Retinal pigment epithelial cell (primary cell): Measurements from ENCODE around the gene MME.

Experiments
- DNase-seq: peaks from one replicate; pipeline ENCODE4 v3.0.0-alpha.2; 2010; ENCODE audit warnings: low read depth
- H3K4me3 ChIP-seq: 2 replicates; pipeline ENCODE4 v1.5.1; 2011; ENCODE audit warnings: mild to moderate bottlenecking, low read length, control low read depth, moderate library complexity
- TF ChIP-seq, protein P1 (sequence below): conservative IDR thresholded peaks from 2 replicates; pipeline ENCODE4 v1.5.1; 2011; ENCODE audit warnings: low read depth, low read length, control low read depth, inconsistent platforms

MME gene

DNA sequence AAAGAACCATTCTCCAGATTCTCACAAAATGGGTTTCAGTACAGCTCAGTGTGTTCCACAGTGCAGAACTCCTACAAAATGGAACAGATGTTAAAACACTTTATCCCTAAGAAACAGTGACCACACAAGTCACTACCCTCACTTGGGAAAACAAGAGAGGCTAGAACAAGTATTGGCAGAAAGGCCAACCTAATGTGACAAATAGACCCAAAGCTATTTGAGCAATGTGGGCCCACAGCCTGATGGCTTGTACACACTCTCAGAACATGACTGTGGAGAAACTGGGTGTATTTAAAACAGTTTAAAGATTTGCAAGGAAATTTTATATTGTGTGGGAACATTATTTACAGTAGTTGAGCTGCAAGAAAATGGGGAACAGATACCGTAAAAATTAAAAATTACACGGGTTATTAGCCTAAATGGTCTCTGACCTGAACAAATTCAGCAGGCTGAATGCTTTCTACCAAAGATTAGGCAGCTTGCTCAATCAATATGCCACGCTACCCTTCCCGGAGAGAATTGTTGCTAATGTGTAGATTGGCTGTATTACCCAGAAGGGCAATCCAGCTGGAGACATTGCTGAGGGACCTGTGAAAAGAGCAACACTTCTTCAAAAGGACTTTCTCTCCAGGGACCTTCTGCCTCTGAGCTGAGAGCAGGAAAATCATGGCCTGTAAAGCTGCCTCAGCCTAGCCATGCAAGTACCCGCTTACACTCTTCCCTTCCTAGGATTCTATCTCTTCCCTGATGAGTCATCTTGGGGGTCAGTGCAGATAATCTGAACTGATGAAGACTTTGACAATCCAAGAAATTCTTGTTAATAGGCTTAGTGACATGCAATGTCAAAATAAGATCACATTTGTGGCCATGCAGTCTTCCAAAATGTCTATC lies 116.3 kb downstream of the MME start:
- no peak for DNase-seq
- TF ChIP-seq, protein P1, sequence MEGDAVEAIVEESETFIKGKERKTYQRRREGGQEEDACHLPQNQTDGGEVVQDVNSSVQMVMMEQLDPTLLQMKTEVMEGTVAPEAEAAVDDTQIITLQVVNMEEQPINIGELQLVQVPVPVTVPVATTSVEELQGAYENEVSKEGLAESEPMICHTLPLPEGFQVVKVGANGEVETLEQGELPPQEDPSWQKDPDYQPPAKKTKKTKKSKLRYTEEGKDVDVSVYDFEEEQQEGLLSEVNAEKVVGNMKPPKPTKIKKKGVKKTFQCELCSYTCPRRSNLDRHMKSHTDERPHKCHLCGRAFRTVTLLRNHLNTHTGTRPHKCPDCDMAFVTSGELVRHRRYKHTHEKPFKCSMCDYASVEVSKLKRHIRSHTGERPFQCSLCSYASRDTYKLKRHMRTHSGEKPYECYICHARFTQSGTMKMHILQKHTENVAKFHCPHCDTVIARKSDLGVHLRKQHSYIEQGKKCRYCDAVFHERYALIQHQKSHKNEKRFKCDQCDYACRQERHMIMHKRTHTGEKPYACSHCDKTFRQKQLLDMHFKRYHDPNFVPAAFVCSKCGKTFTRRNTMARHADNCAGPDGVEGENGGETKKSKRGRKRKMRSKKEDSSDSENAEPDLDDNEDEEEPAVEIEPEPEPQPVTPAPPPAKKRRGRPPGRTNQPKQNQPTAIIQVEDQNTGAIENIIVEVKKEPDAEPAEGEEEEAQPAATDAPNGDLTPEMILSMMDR: no peak
- no peak overlapping the region for H3K4me3 ChIP-seq

DNA sequence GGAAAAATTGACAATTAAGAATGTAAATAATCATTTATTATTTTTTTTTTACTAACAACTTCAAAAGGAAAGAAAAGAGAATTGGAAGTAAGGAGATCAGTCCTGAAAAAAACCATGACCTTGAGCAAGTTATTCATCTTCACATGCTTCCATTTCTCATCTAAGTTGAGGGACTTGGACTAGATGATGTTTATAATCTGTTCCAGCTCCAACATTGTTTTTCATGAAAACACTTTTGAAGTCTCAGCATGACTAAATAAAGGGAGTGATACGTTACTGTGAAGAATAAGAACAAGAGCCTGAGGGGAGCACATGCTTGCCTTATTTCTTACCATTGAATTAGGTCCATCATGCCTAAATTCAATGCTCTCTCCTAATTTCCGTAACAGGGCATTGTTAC lies 117.7 kb downstream of the MME start:
- H3K4me3 ChIP-seq: no peak overlapping the region
- DNase-seq: no peak
- TF ChIP-seq, protein P1: no peak

DNA sequence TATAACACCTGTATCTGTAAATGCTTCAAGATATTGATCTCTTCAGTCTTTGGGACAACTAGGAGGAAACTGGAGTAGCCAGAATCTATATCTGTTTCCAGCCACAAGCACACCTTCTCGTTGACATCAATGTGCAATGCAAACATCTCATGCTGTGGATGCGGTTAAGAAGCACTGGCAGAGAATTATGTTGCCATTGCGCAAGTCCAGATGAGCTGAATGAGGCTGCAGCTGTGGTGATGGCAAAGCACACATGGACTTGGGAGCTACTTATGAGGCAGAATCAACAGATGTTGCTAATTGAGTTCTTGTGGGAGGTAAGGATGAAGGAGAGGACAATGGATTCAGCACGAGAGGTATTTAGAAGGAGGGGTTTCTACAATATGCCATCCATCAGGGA lies 122.5 kb downstream of the MME start:
- no peak overlapping the region for H3K4me3 ChIP-seq
- TF ChIP-seq, protein P1: no peak
- DNase-seq: no peak

DNA sequence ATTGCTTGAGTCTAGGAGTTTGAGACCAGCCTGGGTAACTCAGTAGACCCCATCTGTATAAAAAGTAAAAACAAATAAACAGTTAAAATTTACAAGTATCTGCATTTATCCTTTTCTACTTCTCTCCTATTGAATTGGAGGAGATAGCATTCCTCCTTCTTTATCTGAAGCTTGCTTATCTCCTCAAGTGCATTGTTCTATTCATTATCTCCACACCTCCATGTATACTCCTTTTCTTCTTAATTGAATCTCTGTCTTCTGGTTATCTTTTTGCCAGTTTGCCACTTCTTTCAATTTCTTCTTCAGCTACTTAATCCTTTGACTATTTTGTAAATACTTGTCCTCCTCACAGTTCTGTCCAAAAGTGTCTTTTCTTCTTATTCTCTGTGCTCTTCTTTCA lies 124.7 kb downstream of the MME start:
- no peak for DNase-seq
- no peak overlapping the region for H3K4me3 ChIP-seq
- TF ChIP-seq, protein P1: no peak

DNA sequence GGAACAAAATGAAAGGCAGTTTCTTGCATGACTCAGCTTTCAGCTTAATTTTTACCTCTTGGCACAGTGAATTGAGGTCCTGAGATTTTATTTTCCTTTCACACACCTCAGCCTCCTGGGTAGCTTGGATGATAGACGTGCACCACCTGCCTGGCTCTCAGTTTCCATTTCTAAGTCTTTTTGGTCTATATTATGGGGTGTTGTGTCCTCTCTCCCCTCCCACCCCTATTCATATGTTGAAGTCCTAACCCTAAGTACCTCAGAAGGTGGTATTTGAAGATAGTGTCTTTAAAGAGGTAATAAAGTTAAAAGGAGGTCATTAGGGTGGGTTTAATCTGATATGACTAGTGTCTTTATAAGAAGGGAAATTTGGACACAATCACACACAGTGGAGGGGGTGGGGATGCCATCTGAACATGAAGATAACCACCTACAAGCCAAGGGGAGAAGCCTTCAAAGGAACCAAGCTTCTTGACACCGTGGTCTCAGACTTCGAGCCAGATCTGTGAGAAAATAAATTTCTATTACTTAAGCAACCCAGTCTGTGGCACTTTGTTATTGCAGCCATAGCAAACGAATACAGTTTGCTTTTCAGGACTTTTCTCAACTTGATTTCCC lies 128.2 kb downstream of the MME start:
- TF ChIP-seq, protein P1: no peak
- no peak for DNase-seq
- H3K4me3 ChIP-seq: no peak overlapping the region

DNA sequence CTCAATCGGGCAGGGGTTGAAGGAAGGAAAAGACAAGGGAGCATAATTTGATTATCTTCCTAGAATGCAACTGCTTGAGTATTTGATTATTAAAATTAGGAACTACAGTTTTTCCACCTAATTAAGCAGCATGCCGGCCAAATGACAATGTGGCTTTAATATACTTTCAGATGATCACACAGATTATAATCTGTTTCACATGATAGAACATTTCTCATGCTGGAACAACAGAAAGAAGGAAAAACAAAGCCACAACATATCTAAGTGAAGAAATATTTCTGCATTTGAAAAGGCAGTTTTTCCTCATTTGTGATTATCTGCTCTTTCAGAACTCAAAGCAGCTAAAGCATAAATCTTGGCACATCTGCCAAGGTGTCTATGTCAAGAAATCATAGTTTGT lies 130.6 kb downstream of the MME start:
- H3K4me3 ChIP-seq: no peak overlapping the region
- DNase-seq: no peak
- TF ChIP-seq, protein P1: no peak

DNA sequence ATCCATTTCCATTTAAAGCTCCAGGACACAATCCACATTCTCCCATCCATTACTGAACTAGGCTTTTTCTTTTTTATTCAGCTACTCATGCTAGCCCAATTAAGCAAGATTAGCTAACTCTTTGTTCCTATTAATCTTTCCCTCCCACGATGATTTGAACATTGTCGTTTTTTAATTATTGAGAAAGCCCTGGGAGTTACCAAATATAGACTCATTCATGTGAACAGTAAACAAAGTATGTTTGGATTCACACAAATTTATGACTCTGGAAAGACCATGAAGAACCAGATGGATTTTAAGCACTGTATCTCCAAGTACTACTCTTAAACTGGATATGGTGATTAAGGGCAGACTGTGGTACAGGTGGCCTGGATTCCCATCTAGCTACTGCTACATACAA lies 131.1 kb downstream of the MME start:
- no peak for DNase-seq
- H3K4me3 ChIP-seq: no peak overlapping the region
- TF ChIP-seq, protein P1: no peak
